NCI-H524 (cell line): ENCODE data around the gene LRMDA.

Experiments used
- DNase-seq, 2 experiments: peaks; one replicate each; lab custom pipeline; 2025; lab: John Stamatoyannopoulos, UW

LRMDA gene

DNA sequence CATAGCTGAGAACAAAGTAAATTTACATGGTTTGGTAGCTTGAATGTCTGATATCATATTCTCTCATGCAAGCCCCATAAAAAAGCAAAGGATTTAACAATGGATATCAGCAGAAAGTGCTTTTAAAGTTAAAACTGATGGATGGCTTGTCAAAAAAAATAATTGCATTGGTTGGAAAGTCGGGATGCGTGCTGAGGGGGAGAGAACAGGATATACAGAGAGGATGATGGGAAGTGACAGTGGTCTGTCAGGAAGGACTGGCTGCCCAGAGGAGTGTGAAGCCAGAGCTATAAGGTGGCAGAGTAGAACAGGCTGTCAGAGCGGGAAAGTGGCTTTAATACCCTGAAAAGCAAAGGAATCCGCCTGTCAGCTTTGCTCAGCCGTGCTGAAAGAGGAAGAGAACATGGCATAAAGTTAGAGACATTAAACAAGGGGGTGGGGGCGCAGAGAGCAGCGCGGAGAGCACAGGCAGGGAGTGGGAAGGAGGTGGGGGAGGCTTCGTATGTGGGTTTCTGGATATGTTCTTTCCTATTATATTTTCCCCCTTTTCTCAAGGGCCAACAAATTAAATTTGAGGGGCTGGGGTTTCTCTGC lies 493.0 kb downstream of the LRMDA start:
- DNase-seq: no peak

DNA sequence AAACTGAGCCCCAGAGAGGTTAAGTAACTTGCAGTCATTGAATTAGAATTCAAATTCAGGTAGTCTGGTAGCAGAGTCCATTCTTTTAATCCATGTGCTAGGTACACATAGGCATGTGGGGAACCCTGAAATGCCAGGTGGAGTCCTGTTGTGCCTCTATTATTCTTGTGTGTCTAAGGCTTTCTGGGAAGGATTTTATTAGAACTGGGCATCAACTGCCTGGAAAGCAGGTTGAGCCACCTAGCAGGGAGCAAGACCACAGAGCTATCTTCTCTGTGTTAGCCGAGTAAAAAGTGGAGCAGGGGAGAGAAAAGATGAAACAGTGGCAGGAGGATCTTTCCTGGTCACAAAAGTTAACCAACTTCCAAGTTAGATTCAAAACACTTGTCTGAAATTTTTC lies 494.6 kb downstream of the LRMDA start:
- no peak for DNase-seq

GRCh38 chr10:75926763-75927162 lies 495.3 kb downstream of the LRMDA start:
- no peak for DNase-seq

GRCh38 chr10:75928231-75928630 lies 496.8 kb downstream of the LRMDA start:
- DNase-seq: no peak

GRCh38 chr10:75929630-75930161 lies 498.3 kb downstream of the LRMDA start:
- DNase-seq: no peak

- no peak for DNase-seq
These were observed 501.5 kb downstream of the LRMDA start for GRCh38 chr10:75932921-75933320.

DNA sequence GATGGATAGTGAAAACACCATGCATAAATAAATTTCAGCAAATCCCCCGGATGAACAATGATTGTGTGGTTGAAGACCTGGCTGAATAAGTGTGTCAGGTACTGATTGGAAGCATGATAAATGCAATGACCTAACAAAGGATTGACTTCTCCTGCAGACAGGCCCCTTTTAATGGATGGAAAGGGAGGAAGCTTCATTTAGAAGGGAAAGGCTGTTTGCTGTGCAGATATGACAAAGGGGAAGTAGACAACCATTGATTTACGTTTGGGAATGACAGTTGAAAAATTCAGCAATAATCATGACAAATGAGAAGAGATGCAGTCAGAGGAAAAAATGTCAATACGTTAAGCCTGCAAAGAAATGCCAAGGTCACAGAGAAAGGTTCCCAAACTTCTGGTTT lies 503.8 kb downstream of the LRMDA start:
- no peak for DNase-seq

DNA sequence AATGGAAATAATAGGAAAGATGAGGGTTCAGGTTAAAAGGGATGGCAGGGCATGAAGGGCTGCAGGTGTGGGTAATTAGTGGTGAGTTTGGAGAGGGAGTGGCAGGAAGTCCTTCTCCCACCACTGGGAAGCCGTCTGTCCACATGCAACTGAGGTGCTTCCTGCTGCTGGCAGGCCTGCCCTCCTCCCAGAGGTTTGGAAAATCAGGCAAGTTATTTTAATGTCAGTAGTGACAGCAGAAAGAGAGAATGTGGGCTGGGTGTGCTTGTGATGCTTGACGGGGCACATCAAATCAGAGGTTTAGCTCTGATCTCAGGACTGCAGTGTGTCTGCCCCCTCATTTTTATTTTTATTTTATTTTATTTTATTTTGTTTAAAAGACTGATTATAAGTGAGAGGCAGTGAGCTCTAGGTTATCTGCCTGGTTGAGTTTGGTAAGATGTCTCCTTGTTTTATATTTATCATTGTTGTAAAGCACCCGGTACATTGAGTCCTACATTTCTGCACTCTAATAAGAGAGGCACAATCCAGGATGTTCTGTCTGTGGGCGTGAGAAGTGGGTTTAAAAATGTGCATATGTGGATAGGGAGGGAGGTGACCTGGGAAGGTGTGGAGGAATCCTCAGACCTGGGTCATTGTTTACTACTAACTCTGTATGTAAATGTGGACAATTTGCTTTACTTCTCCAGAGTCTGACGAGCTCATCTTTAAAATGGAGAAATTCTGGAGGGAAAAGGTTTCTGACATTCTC lies 504.4 kb downstream of the LRMDA start:
- DNase-seq: no peak

DNA sequence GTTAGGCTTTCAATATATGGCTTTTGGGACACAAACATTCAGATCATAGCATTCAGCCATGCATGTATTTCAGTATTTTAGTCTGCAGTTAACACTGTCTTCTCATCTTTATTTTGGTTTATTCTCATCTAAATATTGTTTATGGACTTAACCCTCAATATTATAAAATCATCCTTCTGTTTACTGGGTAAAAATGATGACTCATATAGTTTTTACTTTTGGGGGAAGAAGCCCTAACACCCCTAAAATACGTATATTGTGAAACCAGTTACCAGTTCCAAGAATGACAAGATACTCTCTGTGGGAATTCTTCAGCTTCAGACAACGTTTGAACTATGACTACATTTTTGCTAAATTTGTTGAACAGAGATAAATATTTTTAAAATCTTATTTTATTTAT lies 505.4 kb downstream of the LRMDA start:
- DNase-seq: no peak

- no peak for DNase-seq
These were observed 506.4 kb downstream of the LRMDA start for GRCh38 chr10:75937823-75938222.

DNA sequence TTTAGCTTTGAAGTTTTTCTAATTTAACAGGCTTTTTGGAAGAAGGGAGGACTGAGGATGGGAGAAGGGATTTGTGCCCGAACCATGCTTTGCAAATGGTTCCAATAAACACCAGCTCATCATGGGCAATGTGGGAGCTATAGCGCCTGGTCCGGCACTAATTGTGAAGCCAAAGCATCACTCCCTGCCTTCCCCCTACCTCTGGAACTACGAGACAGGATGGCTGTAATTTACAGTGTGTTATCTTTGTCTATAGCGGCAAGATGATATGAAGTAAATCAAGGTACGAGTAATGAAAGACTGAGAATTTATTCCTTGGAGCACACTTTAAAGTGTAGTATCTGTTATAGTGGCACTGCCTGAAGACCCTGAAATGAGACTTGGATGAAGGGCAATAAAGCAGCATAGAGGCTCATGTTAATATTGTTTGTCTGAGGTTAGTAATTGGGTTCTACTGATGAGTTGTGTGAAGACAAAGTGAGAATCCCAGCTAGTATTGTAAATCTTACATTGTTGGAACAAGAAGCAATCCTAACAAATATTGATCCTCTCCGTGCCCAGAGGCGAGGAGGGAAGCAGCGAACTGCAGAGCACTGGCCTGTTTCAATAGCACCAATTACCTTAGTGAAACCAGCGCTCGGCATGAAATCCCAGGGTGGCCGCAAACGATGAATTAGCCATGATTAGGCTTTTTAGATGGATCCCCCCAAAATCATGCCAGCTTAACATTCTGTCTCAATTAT lies 507.1 kb downstream of the LRMDA start:
- DNase-seq: no peak

DNA sequence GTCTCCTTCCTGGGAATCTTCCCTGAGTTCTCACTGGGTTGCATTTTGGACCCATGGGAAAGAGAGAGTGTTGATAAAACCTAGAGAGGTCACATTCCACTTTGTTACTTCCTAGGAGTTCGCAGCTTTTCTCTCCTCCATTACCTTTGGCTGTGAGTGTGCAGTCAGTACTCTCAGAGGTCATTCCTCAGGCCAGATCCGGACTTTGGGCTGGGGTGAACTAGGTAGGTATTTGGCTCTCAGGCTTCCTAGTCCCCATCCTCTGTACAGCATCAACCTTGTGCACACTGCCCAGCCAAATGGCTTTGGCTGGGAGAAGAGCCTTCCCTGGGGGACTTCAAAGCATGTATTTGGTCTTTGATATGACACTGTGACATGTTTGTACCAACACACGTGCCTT lies 508.1 kb downstream of the LRMDA start:
- DNase-seq: no peak

- no peak for DNase-seq
These were observed 509.3 kb downstream of the LRMDA start for GRCh38 chr10:75940742-75941141.

- no peak for DNase-seq
These were observed 509.9 kb downstream of the LRMDA start for GRCh38 chr10:75941223-75941801.

DNA sequence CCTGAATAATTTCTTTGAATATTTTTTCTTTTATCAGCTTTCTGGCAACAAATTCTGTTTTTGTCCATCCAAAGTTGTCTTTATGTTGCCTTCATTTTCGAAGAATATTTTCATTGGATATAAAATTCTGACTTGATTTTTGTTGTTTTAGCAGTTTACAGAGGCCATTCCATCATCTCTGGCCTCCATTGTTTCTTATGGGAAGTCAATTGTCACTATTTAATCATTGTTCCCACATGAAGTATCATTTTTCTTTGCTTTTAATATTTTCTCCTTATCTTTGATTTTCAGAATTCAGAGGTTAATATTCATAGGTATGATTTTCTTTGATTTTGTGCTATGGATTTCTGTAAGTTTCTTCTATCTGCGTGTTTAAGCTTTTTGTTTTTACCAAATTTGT lies 512.6 kb downstream of the LRMDA start:
- no peak for DNase-seq

DNA sequence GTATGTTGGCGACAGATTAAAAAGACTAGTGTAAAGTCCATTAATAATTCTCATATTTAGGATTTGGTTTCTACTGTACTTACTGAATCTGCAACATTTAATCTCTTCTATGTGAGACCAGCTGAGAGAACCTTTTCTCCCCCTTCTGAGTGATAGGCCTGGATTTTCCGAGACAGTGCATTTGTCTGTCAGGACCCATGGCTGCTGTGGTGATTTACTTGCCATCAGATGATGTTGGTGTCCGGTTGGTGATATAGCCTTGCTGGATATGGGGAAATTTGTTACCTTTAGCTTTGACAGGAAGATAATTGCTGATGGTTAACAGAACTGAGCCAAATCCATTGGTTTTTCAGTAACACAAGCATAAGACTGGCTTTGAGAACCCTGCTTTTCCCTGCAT lies 517.2 kb downstream of the LRMDA start:
- DNase-seq: no peak

DNA sequence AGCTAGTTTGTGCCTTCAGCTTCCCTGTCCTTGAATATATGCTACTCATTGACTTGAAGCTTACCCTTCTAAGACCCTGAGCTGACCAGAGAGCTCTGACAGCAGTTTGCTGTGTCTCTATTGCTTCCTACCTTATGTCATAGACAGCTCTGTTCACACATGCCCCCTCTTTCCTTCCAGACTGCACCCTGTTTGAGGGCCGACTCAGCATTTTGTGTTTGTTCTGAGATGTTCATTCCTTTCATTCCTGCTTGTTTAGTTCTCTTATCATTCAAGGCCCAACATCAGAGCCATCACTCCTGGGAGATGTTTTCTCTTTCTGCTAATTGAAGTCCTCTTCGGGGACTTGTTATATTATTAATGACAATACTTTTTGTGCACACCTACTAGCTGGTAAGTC lies 518.9 kb downstream of the LRMDA start:
- DNase-seq: no peak

GRCh38 chr10:75950997-75951589 lies 519.7 kb downstream of the LRMDA start:
- DNase-seq: peak in 1 of 2 experiments; percentile 31

DNA sequence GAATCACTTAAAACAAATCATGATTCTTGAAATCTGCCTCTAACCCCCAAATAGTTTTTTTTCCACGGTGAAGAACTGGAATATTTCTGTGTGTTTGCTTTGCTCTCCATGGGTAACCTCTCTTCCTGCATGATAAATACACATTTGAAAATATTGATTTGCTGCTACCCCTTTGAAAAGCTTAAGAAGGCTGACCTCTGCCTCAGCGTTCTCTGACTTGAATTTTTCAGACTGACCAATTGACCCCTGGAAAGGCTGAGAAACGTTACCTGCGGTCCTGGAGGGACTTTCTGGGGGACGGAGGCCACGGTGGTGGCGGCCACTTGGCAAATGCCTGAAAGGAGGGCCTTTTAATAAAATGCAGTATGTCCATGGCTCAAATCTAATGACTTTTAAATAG lies 520.2 kb downstream of the LRMDA start:
- DNase-seq: no peak

DNA sequence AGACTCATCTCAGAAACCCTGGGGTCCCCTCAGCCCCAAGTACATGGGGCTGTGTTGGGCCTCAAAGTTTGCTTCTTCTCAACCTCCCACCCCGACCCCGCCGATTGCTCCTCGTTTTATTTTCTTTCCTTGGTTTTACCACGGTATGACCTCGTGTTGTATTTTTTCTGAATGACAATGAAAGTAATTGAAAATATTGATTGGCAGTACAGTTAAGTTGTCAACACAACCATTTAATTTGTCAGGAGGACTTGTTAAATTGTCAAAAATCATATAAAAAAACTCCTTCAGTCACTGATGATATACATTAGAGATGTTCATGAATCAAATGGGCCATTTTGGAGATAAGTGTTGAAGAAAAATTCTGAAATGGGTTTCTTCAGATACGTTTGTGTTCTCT lies 520.7 kb downstream of the LRMDA start:
- DNase-seq: no peak

DNA sequence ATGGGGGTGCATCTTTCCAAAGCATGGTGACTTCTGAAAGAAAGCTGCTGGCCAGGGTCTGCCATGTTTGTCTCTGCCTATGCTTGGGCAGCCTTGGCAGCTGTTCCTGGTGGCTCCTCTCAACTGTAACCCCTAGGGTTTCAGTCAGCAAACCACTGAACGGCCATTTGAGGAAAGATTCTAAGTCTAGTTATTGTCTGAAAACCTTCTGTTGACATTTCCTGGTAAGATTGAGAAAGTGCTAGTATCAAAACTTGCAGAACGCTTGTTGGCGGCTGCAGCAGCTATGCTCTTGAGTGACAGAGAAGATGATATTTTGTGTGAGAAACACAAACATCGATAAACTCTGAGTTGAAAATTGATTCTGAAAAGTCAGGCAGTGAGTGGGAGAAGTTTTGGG lies 523.1 kb downstream of the LRMDA start:
- no peak for DNase-seq

DNA sequence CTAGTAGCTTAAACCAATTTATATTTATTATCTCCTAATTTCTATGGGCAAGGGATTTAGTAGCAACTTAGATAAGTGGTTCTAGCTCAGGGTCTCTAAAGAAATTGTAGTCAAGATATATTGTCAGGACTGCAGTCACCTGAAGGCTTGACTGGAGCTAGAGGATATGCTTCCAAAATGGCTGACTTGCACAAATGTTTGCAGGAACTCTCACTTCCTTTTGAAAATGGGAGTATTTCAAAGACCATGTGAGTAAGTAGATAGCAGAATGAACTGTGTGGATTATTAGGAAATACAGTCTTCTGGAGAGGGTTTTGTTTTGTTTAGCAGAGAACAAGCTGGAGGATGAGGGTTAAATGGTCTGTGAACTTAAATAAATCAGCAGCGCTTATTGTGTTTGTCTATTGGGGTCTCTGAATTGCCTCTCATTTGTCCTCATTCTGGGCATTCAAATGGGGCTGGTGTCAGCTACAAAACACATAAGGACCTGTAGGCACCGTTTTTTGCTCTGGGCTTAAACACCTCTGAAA lies 524.6 kb downstream of the LRMDA start:
- DNase-seq: no peak
